Dermis blood vessel endothelial cell (primary cell): ENCODE results near the gene RIC1. TPM values are rescaled to one million over a fixed set of nuclear protein-coding genes. Genes with fewer than 3 reads are reported as not detected.
"Not testable (repeated sequence)": the region's sequence is repeated elsewhere in the genome, so short reads cannot be mapped to it uniquely, and the experiment has no call there.

ENCODE experiments used
- DNase-seq: peaks from one replicate; pipeline ENCODE4 v3.0.0; 2010
- total RNA-seq: library from RNA; depleted of rRNA; stranded (reverse); fragments of >200 nt; gene quantifications from 2 replicates; pipeline ENCODE4 v1.2.3, GENCODE V29; 2014

Gene RIC1
- total RNA-seq, 1 donor from 2014 or later: 34.2 TPM

GRCh38 chr9:5621327-5621726 is 7.6 kb upstream of the RIC1 start:
- DNase-seq: peak; percentile 61

DNA sequence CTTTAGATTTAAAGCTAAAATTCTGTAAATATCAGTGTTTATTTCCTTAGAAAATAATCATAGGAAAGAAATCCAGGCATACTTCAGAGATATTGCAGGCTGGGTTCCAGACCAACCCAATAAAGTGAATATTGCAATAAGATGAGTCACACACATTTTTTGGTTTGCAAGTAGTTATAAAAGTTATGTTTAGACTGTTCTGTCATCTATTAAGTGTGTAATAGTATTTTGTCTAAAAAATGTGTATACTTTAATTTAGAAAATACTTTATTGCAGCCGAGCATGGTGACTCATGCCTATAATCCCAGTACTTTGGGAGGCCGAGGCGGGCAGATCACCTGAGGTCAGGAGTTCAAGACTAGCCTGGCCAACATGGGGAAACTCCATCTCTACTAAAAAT is 6.9 kb upstream of the RIC1 start:
- DNase-seq: no peak

DNA sequence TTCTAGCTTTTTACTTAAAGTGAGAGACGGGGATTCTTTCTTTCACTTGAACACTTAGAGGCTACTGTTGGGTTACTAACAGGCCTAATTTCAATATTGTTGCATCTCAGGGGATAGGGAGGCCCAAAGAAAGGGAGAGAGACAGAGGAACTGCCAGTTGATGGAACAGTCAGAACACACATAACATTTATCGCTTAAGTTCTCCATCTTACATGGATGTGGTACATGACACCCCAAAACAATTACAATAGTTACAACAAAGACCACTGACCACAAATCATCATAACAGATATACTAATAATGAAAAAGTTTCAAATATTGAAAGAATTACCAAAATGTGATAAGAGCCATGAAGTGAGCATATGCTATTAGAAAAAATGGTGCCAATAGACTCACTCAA is 4.3 kb upstream of the RIC1 start:
- no peak for DNase-seq

- peak; percentile 76 for DNase-seq
These were observed 1.9 kb upstream of the RIC1 start for GRCh38 chr9:5626727-5627634.

GRCh38 chr9:5627686-5628085 is 1.2 kb upstream of the RIC1 start:
- DNase-seq: not testable (repeated sequence)

DNA sequence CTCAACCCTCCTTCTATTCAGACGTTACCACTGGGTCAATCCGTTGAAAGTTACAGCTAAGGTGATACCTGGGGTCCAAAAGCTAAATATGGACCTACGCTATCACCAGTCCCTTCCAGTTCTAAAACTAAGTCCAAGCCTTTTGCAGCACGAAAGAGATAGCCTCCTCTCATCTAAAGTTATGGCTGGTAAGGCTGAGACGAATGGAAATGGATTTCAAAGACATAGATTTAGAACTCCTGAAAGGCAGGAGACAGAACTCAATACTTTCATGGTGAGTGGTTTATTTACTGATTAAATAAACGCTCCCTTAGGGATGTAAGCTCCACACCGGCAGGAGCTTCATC is 751 bp upstream of the RIC1 start:
- DNase-seq: no peak

DNA sequence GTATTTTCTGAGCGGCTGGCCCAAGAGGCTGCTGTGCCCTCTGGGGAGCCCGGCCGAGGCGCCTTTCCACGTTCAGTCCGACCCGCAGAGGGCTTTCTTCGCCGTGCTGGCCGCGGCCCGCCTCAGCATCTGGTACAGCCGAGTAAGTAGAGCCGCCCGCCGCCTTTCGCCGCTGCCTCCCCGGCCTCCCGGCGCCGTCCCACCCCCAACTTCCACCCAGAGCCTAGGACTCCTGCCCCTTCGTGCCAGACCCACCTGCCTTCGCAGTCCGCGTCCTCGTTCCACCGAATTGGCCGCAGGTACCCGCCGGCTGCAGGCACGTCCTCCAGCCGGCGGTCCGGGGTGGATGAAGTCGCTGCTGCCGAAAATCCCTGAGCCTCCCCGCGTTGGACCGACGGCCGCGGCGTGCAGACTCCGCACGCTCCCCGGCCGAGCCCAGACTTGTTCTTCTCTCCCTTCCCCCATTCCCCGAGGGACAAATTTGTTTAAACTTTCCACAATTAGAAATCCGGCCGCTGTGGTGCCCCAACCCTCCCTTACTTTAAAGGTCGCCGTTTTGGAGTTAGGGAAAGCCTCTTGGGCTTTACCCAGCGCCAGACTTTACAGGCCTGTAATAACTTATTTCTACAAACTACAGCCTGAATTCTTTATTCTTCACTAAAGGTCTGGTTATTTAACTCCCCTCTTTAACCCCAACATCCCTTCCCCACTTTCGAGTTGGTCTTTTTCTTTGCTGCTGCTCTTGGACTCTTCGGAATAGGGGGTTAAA is 589 bp downstream of the RIC1 start:
- peak; percentile 53 for DNase-seq

DNA sequence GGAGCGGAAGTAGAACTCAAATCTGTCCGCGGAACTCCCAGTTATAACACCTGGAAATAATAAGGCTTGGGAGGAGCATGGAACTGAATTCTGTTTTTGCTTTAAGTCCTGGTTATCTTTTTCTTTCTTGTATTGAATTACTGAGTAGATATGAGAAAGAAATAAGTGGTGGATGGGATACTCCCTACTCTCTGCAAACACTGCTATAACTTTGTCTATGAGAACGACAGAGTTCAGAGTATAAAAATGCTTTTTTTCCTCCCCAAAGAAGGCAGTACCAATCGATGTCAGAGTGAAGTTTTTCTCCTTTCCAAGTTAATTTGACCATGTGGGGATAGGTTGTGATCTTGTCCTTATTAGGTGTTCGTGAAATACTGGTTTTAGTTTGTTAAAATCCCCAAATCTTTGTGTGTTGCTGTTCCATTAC is 1.2 kb downstream of the RIC1 start:
- DNase-seq: peak; percentile 60

DNA sequence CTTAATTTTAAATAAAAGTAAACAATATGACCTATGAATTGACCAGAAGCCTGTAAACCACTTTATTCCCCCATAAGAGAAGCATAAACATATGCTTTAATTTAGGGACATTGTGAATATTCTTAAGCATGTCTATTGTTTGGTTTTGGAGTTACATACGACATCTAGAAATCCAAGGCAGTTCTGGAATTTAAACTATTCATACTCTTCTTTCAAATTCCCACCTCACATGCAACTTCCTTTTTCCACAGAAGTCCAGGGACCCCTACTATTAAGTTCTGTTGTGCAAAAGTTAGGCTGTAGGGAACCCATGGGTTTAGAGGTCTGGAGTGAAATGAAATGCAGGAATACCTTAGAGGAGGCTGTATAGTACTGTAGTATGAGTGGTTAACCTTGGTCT is 2.1 kb downstream of the RIC1 start:
- peak; percentile 24 for DNase-seq

DNA sequence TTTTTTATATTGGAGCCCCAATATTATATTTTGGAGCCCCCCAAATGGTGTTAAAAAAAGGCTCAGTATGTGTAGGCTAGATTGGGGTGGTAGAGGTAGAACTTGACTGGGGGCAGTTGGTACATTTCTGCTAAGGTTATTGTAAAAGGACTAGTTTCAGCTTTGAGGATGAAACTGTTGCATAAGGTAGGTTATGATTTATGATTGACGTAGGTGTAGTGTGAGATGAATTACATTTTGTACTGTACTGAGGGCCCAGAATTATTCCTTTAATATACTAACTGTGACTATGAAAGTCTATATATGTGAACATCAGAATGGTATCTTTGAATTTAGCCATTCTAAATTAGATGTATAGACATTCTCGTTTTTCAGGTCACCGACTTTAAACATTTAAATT is 3.6 kb downstream of the RIC1 start:
- no peak for DNase-seq

DNA sequence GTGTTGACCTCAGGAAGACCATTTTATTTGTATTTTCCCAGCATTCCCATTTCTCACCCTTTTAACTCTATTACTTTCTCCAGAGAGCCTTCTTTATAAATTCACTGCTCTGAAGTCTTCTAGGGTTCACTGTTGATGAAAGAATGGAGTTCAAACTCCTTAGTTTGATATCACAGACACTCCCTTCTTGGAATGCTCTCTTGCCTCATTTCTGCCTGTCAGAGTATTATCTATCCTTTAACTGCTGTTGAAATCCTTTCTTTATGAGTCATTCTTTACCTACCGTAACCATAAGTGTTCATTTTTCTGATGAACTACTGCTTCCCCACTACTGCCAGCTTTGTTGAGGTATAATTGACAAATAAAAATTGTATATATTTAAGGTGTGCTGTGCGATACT is 4.3 kb downstream of the RIC1 start:
- no peak for DNase-seq

DNA sequence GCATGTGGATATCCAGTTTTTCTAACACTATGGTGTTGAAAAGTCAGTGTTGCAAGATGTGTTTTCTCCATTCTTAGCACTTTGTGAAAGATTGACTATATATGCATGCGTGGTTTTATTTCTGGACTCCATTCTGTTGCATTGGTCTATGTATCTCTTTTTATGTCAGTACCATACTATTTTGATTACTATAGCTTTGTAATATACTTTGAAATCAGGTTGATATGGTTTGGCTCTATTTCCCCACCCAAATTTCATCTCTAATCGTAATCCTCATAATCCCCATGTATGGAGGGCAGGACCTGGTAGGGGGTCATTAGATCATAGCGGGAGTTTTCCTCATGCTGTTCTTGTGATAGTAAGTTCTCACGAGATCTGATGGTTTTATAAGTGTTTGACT is 6.5 kb downstream of the RIC1 start:
- no peak for DNase-seq

DNA sequence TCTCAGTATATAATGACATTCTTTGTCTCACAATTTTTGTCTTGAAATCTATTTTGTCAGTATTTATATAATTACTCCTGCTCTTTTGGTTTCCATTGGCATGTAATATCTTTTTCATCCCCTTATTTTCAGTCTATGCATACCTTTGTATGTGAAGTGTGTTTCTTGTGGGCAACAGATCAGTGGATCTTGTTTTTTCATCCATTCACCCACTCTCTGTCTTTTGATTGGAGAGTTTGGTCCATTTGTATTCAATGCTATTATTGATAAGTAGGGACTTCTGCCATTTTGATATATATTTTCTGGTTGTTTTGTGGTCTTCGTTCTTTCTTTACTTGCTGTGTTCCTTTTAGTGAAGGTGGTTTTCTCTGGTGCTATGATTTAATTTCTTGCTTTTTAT is 10.9 kb downstream of the RIC1 start:
- DNase-seq: no peak

DNA sequence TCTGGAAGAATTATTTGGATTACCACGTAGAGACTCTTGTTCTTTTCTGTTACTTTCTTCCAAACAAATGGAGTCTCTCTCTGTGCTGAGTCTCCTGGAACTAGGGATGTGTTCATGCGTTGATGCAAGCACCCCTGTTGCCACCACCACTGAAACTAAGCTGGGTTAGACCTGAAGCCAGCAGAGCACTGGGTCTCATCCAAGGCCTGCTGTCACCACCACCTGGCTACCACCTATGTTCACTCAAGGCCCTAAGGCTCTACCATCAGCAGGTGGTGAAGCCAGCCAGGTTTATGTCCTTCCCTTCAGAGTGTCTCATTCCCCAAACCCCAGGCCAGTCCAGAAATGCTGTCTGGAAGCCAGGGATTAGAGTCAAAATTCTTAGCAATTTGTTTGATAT is 13.3 kb downstream of the RIC1 start:
- no peak for DNase-seq

GRCh38 chr9:5643005-5643624 is 14.2 kb downstream of the RIC1 start:
- DNase-seq: no peak

DNA sequence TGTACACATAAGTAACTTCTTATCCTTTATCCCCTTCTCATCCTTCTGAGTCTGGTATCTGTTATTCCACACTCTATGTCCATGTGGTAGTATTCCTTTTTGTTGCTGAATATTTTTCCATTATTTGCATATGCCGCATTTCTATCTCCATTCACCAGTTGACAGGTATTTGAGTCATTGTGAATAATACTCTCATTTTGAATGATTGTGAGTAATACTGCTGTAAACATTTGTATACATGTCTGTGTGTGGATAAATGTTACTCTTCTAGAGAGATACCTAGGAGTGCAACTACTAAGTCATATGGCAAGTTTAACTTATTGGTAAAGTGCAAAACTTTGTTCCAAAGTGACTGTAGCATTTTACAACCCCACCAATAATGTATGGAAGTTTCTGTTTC is 15.6 kb downstream of the RIC1 start:
- no peak for DNase-seq

DNA sequence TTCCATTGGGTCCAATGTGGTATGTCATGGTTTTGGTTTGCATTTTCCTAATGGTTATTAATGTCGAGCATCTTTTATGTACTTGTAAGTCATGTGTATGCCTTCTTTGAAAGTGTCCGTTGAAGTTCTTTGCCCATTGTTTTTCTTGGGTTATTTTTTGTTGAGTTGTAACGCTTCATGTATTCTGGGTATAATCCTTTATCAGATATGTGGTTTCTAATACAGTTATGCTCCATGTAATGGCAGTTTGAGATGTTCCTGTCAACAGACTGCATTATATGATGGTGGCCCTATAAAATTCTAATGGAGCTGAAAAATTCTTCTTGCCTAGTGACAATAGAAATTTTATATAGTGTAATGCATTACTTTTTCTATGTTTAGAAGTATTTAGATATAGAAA is 17.2 kb downstream of the RIC1 start:
- DNase-seq: no peak

GRCh38 chr9:5650356-5651105 is 21.6 kb downstream of the RIC1 start:
- no peak for DNase-seq

GRCh38 chr9:5651246-5651645 is 22.3 kb downstream of the RIC1 start:
- DNase-seq: no peak

- no peak for DNase-seq
These were observed 23.9 kb downstream of the RIC1 start for GRCh38 chr9:5652821-5653220.

GRCh38 chr9:5662804-5663203 is 33.9 kb downstream of the RIC1 start:
- DNase-seq: not testable (repeated sequence)

- DNase-seq: peak; percentile 44
These were observed 36.2 kb downstream of the RIC1 start for GRCh38 chr9:5665059-5665458.

GRCh38 chr9:5667391-5667790 is 38.5 kb downstream of the RIC1 start:
- no peak for DNase-seq
